A549 (cell line): Measurements from ENCODE around the gene STT3B. TPM values are rescaled to one million over a fixed set of nuclear protein-coding genes. Genes with fewer than 3 reads are reported as not detected.

Source experiments
- ATAC-seq, 2 experiments: fragments of 200-7000 bp in 1 of 2; fragments of >200 bp in 1 of 2; cut with Nextera tagmentation in 1 of 2; cut with Tn5 transposase in 1 of 2; 3 replicates each; pipeline versions ENCODE4 v1.8.0 to v1.9.1; 2018 to 2020; ENCODE audit warnings: mild to moderate bottlenecking in 1 of 2, moderate library complexity in 1 of 2
- CTCF ChIA-PET: fragments of 300-600 bp; sonication (Branson Sonifier 250); formaldehyde crosslinking; extraction: SDS; loops from one replicate; lab custom pipeline; 2021; ENCODE audit warnings: antibody characterized with exemption, inconsistent platforms; lab: Yijun Ruan, JAX
- POLR2A ChIA-PET: fragments of 350-600 bp; formaldehyde crosslinking; extraction: SDS; loops from one replicate; lab custom pipeline; 2021; ENCODE audit warnings: antibody characterized with exemption, inconsistent platforms; lab: Yijun Ruan, JAX
- DNase-seq, 2 experiments: peaks; one replicate each; pipeline versions ENCODE4 v3.0.0 to v3.0.0-alpha.2; 2011 to 2016; ENCODE audit warnings: low read depth in 1 of 2, low spot score in 1 of 2
- FAIRE-seq: peaks from 2 replicates; lab custom pipeline; 2011; peaks lifted over from hg19 to GRCh38; lab: Jason Lieb, UNC
- H3K27ac ChIP-seq, 2 experiments: fragments of >200 bp; sonication (Bioruptor Twin); formaldehyde crosslinking; 3 replicates each; pipeline ENCODE4 v1.5.1; 2016 to 2017
- H3K4me1 ChIP-seq: fragments of >200 bp; sonication (Bioruptor Twin); formaldehyde crosslinking; 3 replicates; pipeline ENCODE4 v1.6.1; 2016
- H3K4me2 ChIP-seq: fragments of >200 bp; sonication (Bioruptor Twin); formaldehyde crosslinking; 3 replicates; pipeline ENCODE4 v1.6.1; 2016
- H3K4me3 ChIP-seq: fragments of >200 bp; sonication (Bioruptor Twin); formaldehyde crosslinking; 3 replicates; pipeline ENCODE4 v1.5.1; 2016
- H3K9me3 ChIP-seq: fragments of >200 bp; sonication (Bioruptor Twin); formaldehyde crosslinking; 3 replicates; pipeline ENCODE4 v1.6.1; 2016
- BCL3 ChIP-seq: fragments of >200 bp; sonication (Bioruptor Twin); formaldehyde crosslinking; IDR thresholded peaks from 3 replicates; pipeline ENCODE4 v1.6.1; 2016
- CBX2 ChIP-seq: fragments of 200-600 bp; sonication (generic); IDR thresholded peaks from 2 replicates; pipeline ENCODE4 v1.6.1; 2016; ENCODE audit warnings: low read depth, mild to moderate bottlenecking, borderline replicate concordance
- CBX8 ChIP-seq: fragments of 200-600 bp; sonication (generic); IDR thresholded peaks from 2 replicates; pipeline ENCODE4 v1.6.1; 2016
- E2F6 ChIP-seq: IDR thresholded peaks from 2 replicates; pipeline ENCODE4 v1.6.1; 2012; ENCODE audit warnings: low read depth, borderline replicate concordance
- EP300 ChIP-seq, 2 experiments: fragments of >200 bp; sonication (Bioruptor Twin); formaldehyde crosslinking; IDR thresholded peaks; 2 replicates in 1 of 2; 3 replicates in 1 of 2; pipeline ENCODE4 v1.6.1; 2016 to 2017
- FOSL2 ChIP-seq, 2 experiments: fragments of 450-650 bp in 1 of 2; fragments of >200 bp in 1 of 2; sonication (Bioruptor Twin) in 1 of 2; formaldehyde crosslinking; IDR thresholded peaks; 2 replicates each; pipeline versions ENCODE4 v1.5.0 to v1.6.1; 2016 to 2020; ENCODE audit warnings: mild to moderate bottlenecking in 1 of 2, moderate library complexity in 1 of 2
- GATA3 ChIP-seq: IDR thresholded peaks from 2 replicates; pipeline ENCODE4 v1.6.1; 2012; ENCODE audit warnings: borderline replicate concordance
- HMGXB4 ChIP-seq: fragments of 250-450 bp; sonication (Bioruptor Pico); IDR thresholded peaks from 2 replicates; pipeline ENCODE4 v1.5.0; 2021; ENCODE audit warnings: mild to moderate bottlenecking, moderate library complexity, borderline replicate concordance
- HOXA7 ChIP-seq: fragments of 250-450 bp; sonication (Bioruptor Pico); IDR thresholded peaks from 2 replicates; pipeline ENCODE4 v1.5.0; 2020; ENCODE audit warnings: mild to moderate bottlenecking, moderate library complexity
- MAX ChIP-seq: IDR thresholded peaks from 2 replicates; pipeline ENCODE4 v1.6.1; 2012
- MYC ChIP-seq: IDR thresholded peaks from 2 replicates; pipeline ENCODE4 v1.6.1; 2012; ENCODE audit warnings: mild to moderate bottlenecking, inconsistent platforms, low read length, improper control_type of control experiment, borderline replicate concordance
- NPAS2 ChIP-seq: fragments of 250-450 bp; sonication (Bioruptor Pico); IDR thresholded peaks from 2 replicates; pipeline ENCODE4 v1.8.0; 2022; ENCODE audit warnings: mild to moderate bottlenecking, moderate library complexity, borderline replicate concordance
- PHF8 ChIP-seq: fragments of 200-600 bp; sonication (generic); IDR thresholded peaks from 2 replicates; pipeline ENCODE4 v1.6.1; 2016; ENCODE audit warnings: low read depth, mild to moderate bottlenecking, antibody characterized with exemption, moderate library complexity, borderline replicate concordance
- RCOR1 ChIP-seq: fragments of 150-350 bp; IDR thresholded peaks from 2 replicates; pipeline ENCODE4 v1.6.1; 2014; ENCODE audit warnings: antibody characterized with exemption, low read length, low read depth
- SMC3 ChIP-seq: fragments of >200 bp; sonication (Bioruptor Twin); formaldehyde crosslinking; IDR thresholded peaks from 3 replicates; pipeline ENCODE4 v1.6.1; 2018; ENCODE audit warnings: inconsistent platforms
- SREBF2 ChIP-seq: fragments of 450-650 bp; IDR thresholded peaks from 2 replicates; pipeline ENCODE4 v1.6.1; 2014; ENCODE audit warnings: mild to moderate bottlenecking, moderate library complexity
- ZFP36 ChIP-seq: fragments of 450-650 bp; IDR thresholded peaks from 2 replicates; pipeline ENCODE4 v1.6.1; 2014; ENCODE audit warnings: borderline replicate concordance; ENCODE audit not compliant: partially characterized antibody
- WGBS: methylation state at CpG from one replicate; pipeline ENCODE4 v1.1.6; 2017; ENCODE audit errors: missing lambda C conversion rate; 5-methylcytosine and 5-hydroxymethylcytosine counted together
- polyA plus RNA-seq, 4 experiments: library from polyadenylated mRNA; depleted of rRNA in 3 of 4; stranded (reverse); fragments of >200 nt; fragmentation: RNase III in 1 of 4; extraction: RNeasy Plus Mini Kit Qiagen cat#74134 plus additional on column Dnase treatment in 1 of 4; gene quantifications; 2 replicates in 3 of 4; 3 replicates in 1 of 4; pipeline ENCODE4 v1.2.3, GENCODE V29; 2011 to 2017
- TF ChIP-seq, protein P1 (sequence below): fragments of 250-450 bp; sonication (Bioruptor Pico); IDR thresholded peaks from 2 replicates; pipeline ENCODE4 v1.5.0; 2020; ENCODE audit warnings: low read depth, mild to moderate bottlenecking, moderate library complexity

STT3B gene
- polyA plus RNA-seq, 2 of the 4 experiments (the other 2 are of a cell fraction), result 92.1 to 171 TPM

GRCh38 chr3:31654998-31655397 lies 122.3 kb downstream of the STT3B start:
- no peak overlapping the region for H3K4me2 ChIP-seq
- H3K4me1 ChIP-seq, result no peaks in the 10 kb centered on the region
- ChIA-PET CTCF (no interaction called here), POLR2A (no interaction called here)
- ATAC-seq (no peak), DNase-seq (no peak), FAIRE-seq (no peak)
- no peak overlapping the region for H3K4me3 ChIP-seq
- H3K9me3 ChIP-seq, result peaks cover 62% of the 10 kb centered on the region
- H3K27ac ChIP-seq, result no peak overlapping the region
- TF ChIP-seq CBX2 (no peak), RCOR1 (no peak), NPAS2 (CRISPR knock-in tag) (no peak), E2F6 (no peak), MAX (no peak), MYC (no peak)

GRCh38 chr3:31659246-31659645 lies 126.5 kb downstream of the STT3B start:
- TF ChIP-seq FOSL2 (IDR thresholded peaks at IDR 0.05) (no peak), FOSL2 (CRISPR knock-in tag; IDR thresholded peaks at IDR 0.05) (no peak), CBX8 (no peak), HOXA7 (CRISPR knock-in tag) (no peak), SREBF2 (no peak)
- TF ChIP-seq, all 56 proteins: peak for 0
- POLR2A ChIA-PET, result no interaction called here

DNA sequence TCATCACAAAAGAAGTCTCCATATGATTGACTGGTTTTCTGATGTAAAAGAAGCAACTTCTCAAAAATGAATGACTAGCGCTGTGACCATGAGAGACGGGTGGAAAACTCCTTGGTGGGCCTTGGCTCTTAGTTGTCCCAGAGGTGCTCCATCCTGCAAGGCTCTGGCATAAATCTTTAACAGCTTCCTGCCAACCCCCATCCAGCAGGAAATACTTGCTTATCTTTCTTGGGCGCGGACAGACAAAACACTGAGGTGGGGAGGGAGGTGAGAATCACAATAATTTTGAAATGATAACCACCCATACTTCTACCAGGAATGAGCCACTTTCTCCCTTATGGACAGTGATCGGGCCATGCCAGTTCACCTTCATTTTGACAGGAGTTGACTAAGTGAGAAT lies 128.6 kb downstream of the STT3B start:
- H3K4me2 ChIP-seq, result no peak overlapping the region
- ATAC-seq (no peak), FAIRE-seq (no peak), DNase-seq (no peak)
- TF ChIP-seq, protein P1, sequence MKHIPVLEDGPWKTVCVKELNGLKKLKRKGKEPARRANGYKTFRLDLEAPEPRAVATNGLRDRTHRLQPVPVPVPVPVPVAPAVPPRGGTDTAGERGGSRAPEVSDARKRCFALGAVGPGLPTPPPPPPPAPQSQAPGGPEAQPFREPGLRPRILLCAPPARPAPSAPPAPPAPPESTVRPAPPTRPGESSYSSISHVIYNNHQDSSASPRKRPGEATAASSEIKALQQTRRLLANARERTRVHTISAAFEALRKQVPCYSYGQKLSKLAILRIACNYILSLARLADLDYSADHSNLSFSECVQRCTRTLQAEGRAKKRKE, result no peak
- TF ChIP-seq BCL3, result no peak
- TF ChIP-seq SMC3, result no peak
- TF ChIP-seq GATA3, result no peak
- TF ChIP-seq HMGXB4 (CRISPR knock-in tag), result no peak
- no peak for TF ChIP-seq EP300 (IDR thresholded peaks at IDR 0.05)
- TF ChIP-seq PHF8, result no peak
- no peak for TF ChIP-seq ZFP36
- CTCF ChIA-PET, result no interaction called here
- no peak overlapping the region for H3K27ac ChIP-seq
- no peak overlapping the region for H3K4me3 ChIP-seq
- H3K9me3 ChIP-seq, result peaks cover 8% of the 10 kb centered on the region; the same call in 1 of the 3 replicates
- 94% methylated on average over 5 of the region's 5 CpGs for WGBS
- H3K4me1 ChIP-seq, result no peaks in the 10 kb centered on the region
- POLR2A ChIA-PET, result no interaction called here

More at GRCh38 chr3:31659246-31659645, 126.5 kb downstream of the STT3B start:
- Histone ChIP-seq H3K27ac (no peak overlapping the region), H3K4me2 (no peak overlapping the region), H3K4me3 (no peak overlapping the region), H3K9me3 (peaks cover 29% of the 10 kb centered on the region; the same call in 2 of the 3 replicates), H3K4me1 (no peaks in the 10 kb centered on the region)
- FAIRE-seq (no peak), DNase-seq (no peak), ATAC-seq (no peak)
- CTCF ChIA-PET, result no interaction called here
